SK-N-SH (cell line): ENCODE results near the gene LHX5.

Experiments used
- CTCF ChIP-seq: fragments of 200-600 bp; sonication (generic); IDR thresholded peaks from 2 replicates; pipeline ENCODE4 v1.6.1; 2017; ENCODE audit warnings: antibody characterized with exemption, mild to moderate bottlenecking, moderate library complexity
- EP300 ChIP-seq, 2 experiments: IDR thresholded peaks; 2 replicates each; pipeline versions ENCODE4 v1.4.0 to v1.6.1; 2012; ENCODE audit warnings: borderline replicate concordance in 1 of 2, low read depth in 1 of 2, low read length in 1 of 2
- FOSL2 ChIP-seq: IDR thresholded peaks from 2 replicates; pipeline ENCODE4 v1.4.0; 2012; ENCODE audit warnings: low read depth, mild to moderate bottlenecking, moderate library complexity, borderline replicate concordance
- IRF3 ChIP-seq: fragments of 150-350 bp; IDR thresholded peaks from 2 replicates; pipeline ENCODE4 v1.6.1; 2016; ENCODE audit warnings: mild to moderate bottlenecking, low read depth, low read length
- JUND ChIP-seq: IDR thresholded peaks from 2 replicates; pipeline ENCODE4 v1.4.0; 2012
- MXI1 ChIP-seq: IDR thresholded peaks from 2 replicates; pipeline ENCODE4 v1.6.1; 2012; ENCODE audit warnings: mild to moderate bottlenecking, low read depth, low read length, improper control_type of control experiment
- NFIC ChIP-seq: IDR thresholded peaks from 2 replicates; pipeline ENCODE4 v1.4.0; 2012; ENCODE audit warnings: borderline replicate concordance
- POLR2AphosphoS5 ChIP-seq: IDR thresholded peaks from 2 replicates; pipeline ENCODE4 v1.6.1; 2012; ENCODE audit warnings: low read depth, low read length
- TAF1 ChIP-seq: IDR thresholded peaks from 2 replicates; pipeline ENCODE4 v1.6.1; 2012; ENCODE audit warnings: low read depth, mild to moderate bottlenecking, low read length, moderate library complexity, borderline replicate concordance
- TEAD4 ChIP-seq: IDR thresholded peaks from 2 replicates; pipeline ENCODE4 v1.4.0; 2012; ENCODE audit warnings: mild to moderate bottlenecking, borderline replicate concordance; ENCODE audit not compliant: insufficient read depth
- USF2 ChIP-seq: fragments of 150-350 bp; IDR thresholded peaks from 2 replicates; pipeline ENCODE4 v1.6.1; 2017; ENCODE audit warnings: antibody characterized with exemption, low read length, low read depth, borderline replicate concordance
- YY1 ChIP-seq: IDR thresholded peaks from 2 replicates; pipeline ENCODE4 v1.4.0; 2012; ENCODE audit warnings: low read depth, mild to moderate bottlenecking

GRCh38 chr12:113449299-113449698 is 22.4 kb downstream of the LHX5 start:
- TF ChIP-seq CTCF (no peak), MXI1 (no peak), JUND (no peak), EP300 (IDR thresholded peaks at IDR 0.05; ENCODE audit: borderline replicate concordance in 1 of 2, low read depth in 1 of 2, low read length in 1 of 2) (no peak), USF2 (no peak), YY1 (no peak), POLR2AphosphoS5 (no peak), NFIC (no peak), TAF1 (no peak), TEAD4 (no peak), FOSL2 (no peak), IRF3 (no peak)
